ENCODE measurements around the gene GNPTAB.

DNA sequence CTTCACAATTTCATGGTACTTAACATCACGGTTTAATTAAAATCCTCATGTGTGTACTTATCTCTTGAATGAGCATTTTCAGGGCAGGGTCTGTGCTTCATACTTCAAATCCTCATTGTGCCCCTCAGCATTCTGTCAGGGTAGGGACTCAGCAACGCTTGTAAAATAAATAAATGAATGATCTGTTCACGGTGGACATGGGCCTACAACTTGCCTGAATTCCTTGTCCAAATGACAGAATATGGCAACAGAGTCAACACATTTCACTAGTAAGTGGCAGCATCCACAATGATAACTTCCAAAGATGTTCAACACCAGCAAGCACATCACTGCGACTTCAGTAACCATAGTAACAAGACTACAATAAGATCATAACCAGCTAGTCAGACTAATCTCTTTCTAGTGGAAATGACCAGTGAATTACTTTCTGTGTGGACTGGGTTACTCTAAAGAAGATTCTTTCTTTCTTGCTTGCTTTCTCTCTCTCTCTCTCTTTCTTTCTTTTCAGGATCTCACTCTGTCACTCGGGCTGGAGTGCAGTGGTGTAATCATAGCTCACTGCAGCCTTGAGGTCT lies 14.5 kb upstream of the GNPTAB start:
- TF ChIP-seq EZH2 (IDR thresholded peaks at IDR 0.05; ENCODE audit: borderline replicate concordance, low read length), result no peak
- TF ChIP-seq, protein P1, sequence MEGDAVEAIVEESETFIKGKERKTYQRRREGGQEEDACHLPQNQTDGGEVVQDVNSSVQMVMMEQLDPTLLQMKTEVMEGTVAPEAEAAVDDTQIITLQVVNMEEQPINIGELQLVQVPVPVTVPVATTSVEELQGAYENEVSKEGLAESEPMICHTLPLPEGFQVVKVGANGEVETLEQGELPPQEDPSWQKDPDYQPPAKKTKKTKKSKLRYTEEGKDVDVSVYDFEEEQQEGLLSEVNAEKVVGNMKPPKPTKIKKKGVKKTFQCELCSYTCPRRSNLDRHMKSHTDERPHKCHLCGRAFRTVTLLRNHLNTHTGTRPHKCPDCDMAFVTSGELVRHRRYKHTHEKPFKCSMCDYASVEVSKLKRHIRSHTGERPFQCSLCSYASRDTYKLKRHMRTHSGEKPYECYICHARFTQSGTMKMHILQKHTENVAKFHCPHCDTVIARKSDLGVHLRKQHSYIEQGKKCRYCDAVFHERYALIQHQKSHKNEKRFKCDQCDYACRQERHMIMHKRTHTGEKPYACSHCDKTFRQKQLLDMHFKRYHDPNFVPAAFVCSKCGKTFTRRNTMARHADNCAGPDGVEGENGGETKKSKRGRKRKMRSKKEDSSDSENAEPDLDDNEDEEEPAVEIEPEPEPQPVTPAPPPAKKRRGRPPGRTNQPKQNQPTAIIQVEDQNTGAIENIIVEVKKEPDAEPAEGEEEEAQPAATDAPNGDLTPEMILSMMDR (conservative IDR thresholded peaks at IDR 0.05 in 1 of 2, IDR thresholded peaks at IDR 0.05 in 1 of 2; ENCODE audit: extremely low read depth in 1 of 2, insufficient read depth in 1 of 2, low read depth in 1 of 2, low read length in 2 of 2), result no peak

Data from mammary epithelial cell (primary cell).